Kidney glomerular epithelial cell (primary cell): ENCODE results near the gene FEM1C.
A peak's percentile ranks its signal among the peaks of the same experiment; 100 is the strongest.

Experiments used
- DNase-seq: peaks from one replicate; lab custom pipeline; 2025; lab: John Stamatoyannopoulos, UW

Gene FEM1C

GRCh38 chr5:115557667-115558387 is 13.3 kb upstream of the FEM1C start:
- no peak for DNase-seq

DNA sequence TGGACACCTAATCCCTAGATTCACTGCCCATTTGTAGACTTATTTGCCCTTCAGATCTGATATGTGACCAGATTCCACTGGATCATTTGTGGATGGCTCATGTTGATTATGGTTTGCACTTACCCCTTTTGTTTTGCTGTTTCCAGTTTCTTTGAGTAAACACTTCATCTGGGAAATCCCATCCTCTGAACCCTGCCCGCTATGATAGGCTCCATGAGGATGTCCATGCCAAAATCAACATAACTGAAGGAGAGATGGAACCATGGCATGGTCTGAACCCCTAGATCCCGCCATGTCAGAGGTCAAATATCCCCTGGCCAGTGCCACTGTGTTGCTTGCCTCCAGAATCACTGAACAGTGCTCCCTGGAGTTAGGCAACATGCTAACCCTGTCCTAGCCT is 11.7 kb upstream of the FEM1C start:
- DNase-seq = no peak

DNA sequence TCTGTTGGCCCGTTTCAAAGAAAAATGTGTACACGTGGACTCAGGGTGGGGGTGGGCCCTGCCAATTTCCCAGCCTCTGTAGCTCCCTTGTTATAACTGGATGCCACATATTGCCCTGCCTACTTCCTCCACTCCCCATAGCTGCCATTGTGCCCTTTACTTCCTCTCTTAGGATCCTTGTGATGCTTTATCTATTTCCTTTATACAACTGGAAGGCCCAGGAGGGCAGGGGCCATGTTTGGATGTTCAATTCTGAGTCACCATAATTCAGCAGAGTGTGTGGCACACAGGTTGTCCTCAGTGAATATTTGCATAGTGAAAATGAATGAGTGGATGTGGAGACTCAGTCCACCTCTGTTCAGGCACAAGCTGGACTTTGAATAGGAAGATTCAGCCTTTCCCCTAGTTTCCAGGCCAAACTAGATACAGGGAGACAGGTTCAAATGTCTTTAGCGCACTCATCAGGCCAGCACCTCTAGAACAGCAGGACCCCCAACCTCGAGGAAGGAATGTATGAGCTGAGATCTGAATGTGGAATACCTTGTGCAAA is 10.6 kb upstream of the FEM1C start:
- no peak for DNase-seq

DNA sequence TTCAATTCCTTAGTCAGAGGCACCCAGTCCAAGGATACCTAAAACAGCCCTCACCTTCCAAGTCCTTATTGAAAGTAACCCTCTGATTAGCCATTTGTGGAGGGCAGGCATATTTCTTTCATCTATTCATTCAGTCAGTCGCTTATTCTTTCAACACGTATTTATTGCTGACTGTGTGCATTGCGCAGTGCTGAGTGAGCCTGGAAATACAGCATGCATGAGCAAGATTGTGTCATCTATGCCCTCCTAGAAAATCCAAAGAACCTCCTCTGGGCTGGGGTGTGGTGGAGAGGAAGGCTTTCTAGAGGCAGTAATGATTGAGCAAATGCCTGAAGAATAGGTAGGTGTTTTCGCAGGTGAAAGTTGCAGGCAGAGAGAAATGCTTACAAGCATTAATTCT is 8.5 kb upstream of the FEM1C start:
- DNase-seq = no peak

DNA sequence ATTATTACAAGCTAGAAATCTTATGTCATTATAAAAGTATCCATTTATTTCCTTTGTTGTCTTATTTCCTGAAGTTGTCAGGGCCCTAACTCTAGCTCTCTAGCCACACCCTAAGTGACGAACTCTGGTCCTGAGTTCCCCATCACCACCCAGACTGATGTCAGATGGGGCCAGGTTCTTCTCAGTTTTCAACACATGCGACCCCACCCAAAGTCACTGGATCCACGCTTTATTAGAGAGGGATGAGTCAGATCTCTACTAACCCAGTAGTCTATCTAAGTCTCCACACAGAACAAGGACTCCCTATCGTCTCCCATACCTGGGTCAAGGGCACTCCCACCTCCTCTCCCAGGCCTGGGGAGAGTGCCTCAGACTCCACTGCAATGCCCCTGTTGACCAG is 6.8 kb upstream of the FEM1C start:
- DNase-seq = no peak

DNA sequence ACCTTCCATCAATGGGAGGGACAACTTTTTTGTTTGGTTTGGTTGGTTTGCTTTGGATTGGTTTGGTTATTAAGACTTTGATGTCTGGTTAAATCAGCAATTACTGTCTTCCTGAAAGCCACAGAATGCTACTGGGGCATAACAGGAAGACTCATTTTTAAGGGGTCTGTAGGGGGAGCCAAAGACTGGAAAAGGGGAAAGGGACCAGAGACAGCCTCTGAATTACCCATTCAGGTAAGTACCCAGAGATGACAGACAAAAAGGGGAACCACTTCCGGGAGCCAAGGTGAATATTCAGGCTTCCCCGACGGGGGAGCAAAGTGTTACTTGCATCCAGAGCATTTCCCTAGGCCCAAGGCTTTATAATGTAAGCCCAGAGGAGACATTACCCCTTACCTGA is 4.6 kb upstream of the FEM1C start:
- DNase-seq = no peak

DNA sequence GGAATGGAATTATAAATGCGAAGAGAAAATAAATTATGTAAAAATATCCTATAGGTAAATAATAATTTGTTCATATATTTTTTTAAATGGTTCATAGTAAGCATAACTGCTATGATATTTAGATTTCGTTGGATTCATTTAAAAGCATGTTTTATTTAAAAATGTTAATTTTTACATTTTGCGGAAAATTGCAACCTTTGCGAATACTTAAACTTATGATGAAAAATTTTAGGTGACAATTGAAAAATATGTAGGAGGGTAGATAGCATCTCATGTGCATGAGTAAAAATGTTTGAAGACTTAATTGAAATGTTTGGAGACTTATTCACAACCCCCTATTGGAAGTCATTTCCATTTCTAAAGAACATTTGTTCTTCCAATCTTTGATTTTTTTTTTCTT is 4.1 kb upstream of the FEM1C start:
- DNase-seq = no peak

DNA sequence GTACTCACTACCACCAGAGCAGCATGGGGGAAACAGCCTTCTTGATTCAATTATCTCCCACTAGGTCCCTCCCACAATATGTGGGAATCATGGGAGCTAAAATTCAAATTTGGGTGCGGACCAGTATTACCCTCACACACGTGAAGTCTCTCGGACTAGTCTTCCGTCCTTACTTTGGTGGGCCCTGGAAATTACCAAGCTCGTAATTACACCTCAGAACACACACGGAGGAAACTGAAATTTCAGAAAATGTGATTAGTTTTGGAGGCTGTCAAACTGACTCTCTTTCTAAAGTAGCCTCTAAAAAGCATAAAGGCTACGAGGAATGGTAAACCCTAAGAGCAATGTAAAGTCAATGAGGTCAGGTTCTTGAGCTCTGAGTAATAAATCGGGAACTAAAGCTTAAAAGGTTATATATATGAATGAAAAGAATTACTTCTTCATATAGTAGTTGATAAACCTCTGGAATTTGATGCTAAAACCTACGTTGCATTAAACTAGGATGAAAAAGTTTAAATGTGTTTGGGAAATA is 842 bp upstream of the FEM1C start:
- DNase-seq = no peak

DNA sequence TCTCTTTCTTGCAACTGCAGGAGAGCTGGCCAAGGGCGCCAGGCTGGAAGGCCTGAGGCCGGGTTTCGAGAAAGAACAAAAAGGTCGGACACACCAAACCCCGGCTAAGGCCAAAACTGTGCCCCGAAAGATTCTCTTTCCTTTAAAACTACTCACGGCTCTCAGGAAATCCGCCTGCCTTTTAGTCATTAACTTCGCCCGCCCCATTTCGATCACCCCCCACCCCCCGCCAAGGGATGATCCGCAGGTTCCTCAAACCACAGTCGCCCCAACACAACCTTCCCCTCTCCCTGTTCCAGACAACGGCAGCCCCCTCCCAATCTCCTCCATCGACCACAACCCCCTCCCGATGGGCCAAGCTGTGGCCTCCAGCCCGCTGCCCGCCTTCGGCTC is 536 bp downstream of the FEM1C start:
- DNase-seq = no peak

DNA sequence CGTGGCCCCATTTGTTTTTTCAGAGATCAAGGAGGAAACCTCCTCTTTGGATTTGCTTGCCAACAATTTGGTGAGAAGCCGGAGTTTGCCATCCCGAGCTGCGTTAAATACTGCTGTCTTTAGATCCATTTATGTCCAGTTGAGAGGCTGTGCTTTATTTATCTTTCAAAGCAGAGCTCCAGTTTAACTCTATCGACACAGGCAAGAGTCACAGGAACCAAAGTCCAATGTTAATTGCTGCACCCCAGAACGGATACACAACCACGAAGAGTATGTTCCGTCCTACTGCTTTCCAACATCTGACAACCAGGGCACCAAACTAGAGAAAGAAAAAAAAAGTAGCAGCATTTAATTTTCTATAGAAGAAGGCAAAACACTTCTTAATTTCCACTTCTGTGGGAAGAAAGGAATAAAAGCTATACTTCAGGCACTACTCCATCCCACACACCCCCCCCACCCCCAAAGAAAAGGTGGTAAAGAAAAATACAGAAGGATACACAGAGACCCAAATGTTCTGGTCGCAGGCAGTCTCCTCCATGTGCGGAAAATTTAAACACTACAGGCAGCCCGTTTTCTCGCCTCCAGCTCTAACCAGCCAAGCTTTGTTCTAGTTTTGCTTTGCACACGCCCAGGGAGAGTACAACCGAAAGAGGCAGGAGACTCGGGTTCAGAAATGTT is 1.1 kb downstream of the FEM1C start:
- peak; percentile 60 for DNase-seq

DNA sequence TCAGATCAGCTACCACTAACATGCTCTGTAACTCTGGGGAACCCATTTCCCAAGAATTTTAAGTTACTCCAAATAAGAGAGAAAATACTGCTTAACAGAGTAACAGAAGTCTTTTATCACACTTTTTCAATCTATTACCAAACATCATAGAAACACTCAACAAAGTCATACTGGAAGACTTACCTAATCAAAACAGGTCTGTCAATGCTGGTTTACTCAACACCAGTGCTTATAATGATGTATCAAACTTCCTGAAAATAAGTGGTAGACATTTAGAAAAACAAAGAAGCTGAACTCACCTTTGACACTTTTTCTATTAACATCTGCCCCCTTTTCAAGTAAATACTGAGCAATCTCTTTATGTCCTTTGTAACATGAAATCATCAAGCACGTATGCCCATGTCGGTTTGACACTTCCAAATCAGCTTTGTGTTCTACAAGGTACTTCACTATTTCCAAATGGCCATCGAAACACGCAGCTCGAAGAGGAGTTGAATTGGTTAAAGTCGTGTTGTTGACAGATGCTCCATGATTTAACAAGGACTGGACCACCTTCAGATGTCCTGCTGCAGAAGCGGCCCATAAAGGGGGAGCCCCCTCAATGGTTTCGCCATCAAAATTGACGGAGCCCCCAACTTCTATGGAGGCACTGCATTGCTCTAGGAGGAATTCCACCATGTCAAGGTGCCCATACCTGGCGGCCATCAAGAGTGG is 1.8 kb downstream of the FEM1C start:
- no peak for DNase-seq

DNA sequence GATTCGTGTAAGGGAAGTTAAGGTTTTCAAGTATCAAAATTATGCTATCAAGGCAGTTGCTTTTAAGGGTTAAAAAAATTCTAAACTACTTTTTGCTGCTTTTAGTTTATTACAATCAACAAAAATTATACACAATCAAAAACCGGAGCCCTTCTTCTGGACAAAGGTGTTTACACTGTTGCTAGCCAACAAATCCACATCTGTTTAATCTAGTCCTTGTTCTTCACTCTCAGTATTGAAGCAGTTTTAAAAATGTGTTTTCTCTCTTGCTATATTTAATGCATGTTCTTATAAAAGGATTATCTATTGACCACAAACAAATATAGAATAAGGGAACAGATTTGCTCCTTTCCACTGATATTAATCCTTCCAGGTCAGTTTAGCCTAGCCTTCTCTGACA is 2.5 kb downstream of the FEM1C start:
- no peak for DNase-seq

GRCh38 chr5:115541611-115542010 is 3.0 kb downstream of the FEM1C start:
- DNase-seq = no peak

GRCh38 chr5:115535479-115536035 is 9.0 kb downstream of the FEM1C start:
- DNase-seq = no peak

- DNase-seq = no peak
Measured at GRCh38 chr5:115532517-115532916, 12.1 kb downstream of the FEM1C start.

GRCh38 chr5:115531787-115532367 is 12.7 kb downstream of the FEM1C start:
- no peak for DNase-seq

- DNase-seq = no peak
Measured at GRCh38 chr5:115531380-115531779, 13.2 kb downstream of the FEM1C start.

DNA sequence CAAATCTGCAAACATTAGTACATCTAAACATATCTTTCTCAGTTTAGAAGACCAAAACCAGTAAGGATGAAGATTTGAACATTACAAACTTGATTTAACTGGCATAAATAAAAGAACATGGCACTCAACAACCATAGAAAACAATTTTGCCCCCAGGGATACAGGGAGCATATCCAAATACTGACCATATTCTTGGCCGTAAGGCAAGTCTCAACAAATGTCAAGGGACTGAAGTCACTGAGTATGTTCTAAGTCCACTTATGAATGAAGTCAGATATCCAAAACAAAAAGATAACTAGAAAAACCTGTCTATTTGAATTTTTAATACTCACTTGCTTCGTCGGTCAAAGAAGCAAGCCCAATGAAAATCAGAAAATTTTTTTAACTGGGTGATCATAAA is 14.1 kb downstream of the FEM1C start:
- DNase-seq = no peak

DNA sequence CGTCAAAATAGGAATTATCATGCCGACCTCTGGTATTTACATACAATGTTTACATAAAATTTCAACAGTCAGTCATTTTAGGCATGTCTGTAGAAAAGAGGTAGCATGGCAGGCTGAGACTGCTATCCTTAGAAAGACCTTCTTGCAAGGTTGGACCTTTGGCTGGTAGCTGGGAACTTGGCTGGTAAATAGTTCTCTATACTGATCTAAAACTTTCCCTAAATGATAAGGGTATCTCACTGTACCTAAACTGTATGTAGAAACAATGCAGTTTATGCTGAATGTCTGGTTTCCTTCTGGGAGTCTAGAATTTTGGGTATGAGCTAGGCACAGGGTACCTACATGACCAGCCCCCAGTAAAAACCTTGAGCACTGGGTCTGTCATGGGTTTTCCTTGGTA is 18.0 kb downstream of the FEM1C start:
- DNase-seq = no peak

DNA sequence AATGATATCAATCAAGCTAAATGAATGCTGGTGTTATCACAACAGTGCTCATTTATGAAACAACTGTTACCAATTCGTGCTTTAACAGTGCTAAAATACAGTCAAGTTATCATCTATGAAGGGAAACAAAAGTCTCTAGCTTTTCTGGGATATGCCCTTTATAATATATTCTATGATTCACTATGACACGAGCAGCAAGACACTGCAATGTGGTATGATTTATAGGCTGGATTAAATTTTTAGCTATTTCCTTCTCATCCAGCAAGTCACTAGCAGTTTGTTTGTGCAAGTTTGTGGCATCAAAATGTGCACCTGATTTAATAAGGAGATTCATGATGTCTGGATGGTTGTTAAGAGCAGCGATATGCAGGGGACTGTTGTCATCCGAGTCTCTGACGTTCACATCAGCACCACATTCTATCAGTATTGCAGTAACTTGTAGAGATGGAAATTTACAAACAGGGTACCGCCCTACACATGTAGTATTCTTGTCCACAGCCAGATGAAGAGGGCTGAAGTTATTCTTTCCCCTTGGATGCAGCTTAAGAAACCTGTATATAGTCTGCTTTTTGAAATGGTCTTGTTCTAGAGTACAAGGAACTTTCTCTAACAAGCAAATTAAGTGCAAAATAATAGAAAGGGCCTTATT is 20.3 kb downstream of the FEM1C start:
- no peak for DNase-seq

DNA sequence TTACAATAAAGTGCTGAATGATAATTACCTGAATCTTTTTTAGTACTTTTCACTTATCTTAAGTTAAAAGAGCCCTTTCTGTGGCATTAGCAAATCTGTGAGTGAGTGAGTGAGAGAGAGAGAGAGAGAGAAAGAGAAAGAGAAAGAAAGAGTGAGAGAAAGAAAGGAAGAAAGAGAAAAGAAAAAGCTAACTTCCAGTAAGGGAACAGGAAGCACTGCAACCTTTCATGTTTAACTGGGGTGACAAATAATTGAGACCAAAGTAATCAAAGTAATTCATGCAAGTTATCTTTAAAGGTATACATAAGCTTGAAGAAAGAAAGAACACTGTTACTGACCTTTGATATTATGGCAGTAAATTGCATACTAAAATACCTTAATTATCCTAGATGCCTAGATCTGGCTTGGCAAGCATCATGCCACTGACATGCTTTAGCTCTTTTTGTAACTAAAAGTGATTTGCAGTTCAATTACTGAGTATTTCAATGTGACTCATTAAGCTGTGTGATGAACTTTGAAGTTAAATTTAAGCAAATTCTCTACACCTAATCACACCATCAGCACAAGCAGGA is 21.7 kb downstream of the FEM1C start:
- DNase-seq = no peak
